Jurkat, Clone E6-1 (cell line): ENCODE data around the gene ZNF436.
"Not testable (repeated sequence)": the region's sequence is repeated elsewhere in the genome, so short reads cannot be mapped to it uniquely, and the experiment has no call there.

Experiments used
- DNase-seq: peaks from one replicate; pipeline ENCODE4 v3.0.0-alpha.2; 2011; ENCODE audit warnings: low read depth, low spot score
- H3K4me3 ChIP-seq: 2 replicates; pipeline ENCODE4 v1.5.1; 2011; ENCODE audit warnings: mild to moderate bottlenecking, low read length, control low read depth, moderate library complexity

ZNF436 gene

DNA sequence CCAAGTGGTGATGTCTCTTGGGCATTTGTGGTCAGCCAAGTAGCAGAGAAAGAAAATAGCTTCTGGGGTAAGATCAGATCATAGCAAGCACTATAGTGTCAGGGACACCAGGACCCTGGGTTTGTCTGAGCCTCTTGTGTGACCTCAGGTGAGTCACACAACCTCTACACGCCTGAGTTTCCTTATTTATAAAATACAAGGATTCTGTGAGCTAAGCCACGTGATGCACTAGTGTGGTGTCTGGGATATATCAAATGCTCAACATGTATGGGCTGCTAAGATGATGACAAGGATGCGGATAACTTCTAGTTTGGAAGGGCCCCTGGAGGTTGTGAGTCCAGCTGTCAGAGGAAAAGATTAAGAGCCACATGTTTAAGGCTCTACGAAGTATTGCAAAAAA, 24.5 kb upstream of the ZNF436 start:
- DNase-seq, result no peak
- H3K4me3 ChIP-seq, result no peak overlapping the region

DNA sequence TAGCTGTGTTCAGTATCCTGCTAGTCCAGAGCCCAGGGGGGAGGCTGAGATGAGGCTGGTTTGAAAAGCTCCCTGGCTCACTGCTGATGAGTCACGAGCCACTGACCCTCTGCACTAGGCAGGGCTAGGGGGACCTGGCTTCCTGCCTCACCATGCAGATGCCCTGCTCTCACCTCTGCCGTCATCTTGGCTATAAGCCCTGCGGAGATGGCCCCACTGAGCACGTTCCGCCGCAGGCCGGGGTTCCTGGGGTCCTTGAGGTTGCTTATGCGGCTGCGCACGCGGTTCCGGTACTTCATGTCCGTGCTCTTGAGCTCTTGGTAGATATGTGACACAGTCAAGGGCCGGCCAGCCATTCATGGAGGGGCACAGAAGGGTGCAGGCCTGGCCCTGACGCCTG, 24.1 kb upstream of the ZNF436 start:
- no peak overlapping the region for H3K4me3 ChIP-seq
- DNase-seq, result no peak

DNA sequence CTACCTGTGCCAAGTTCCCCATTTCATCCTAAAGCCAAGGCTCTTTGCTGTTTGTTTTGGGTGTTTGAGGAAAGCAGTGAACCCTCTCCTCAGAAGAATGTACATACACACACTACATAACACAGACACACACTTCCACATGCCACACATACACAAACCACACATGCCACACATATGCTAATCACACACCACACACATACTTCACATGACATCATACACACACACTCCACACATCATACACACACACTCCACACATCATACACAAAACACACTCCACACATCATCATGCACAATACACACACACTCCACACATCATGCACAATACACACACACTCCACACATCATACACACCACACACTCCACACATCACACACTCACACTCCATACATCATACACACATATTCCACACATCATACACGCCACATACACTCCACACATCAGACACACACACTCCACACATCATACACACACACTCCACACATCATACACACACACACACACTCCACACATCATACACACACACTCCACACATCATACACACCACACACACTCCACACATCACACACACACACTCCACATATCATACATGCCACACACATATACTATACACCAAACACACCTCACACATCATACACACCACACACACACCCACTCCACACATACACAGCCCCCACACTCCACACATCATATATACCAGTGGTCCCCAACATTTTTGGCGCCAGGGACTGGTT, 22.7 kb upstream of the ZNF436 start:
- DNase-seq, result no peak
- H3K4me3 ChIP-seq, result no peak overlapping the region

DNA sequence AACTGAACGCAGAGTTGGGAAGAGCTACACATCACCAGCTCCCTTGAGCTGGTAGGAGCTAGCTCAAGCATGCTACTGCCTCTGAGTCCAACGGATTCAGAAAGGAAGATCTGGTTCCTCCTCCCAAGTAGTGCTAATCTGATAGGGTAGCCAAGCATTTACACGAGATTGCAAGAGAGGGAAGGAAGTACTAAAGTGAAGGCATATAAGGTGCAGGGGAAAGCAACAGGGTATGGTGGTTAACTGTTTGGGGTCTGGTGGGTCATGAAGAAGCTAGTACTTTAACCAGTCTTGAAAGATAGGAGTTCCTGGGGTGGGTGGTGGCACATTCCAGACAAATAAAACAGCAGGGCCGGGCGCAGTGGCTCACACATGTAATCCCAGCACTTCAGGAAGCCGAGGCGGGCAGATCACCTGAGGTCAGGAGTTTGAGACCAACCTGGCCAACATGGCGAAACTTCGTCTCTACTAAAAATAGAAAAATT, 20.2 kb upstream of the ZNF436 start:
- no peak overlapping the region for H3K4me3 ChIP-seq
- no peak for DNase-seq

DNA sequence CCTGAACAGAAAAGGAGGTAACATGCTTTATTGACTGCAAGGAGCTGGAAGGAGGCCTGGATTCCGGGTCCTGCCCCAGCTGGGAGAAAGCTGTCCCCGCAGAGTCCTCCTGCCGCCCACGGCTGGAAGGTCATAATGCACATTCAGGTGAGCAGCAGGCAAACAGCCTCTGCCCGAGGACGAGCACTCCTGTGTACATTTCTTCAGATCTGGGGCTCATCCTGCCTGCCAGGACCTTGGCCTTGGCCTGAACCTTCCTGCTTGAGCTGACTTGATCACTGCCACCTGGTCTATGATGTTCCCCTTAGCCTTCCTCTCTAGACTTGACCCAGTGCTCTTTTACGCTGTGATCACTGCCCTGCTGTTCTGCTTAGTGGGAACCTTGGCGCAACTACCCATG, 17.9 kb upstream of the ZNF436 start:
- no peak overlapping the region for H3K4me3 ChIP-seq
- no peak for DNase-seq

DNA sequence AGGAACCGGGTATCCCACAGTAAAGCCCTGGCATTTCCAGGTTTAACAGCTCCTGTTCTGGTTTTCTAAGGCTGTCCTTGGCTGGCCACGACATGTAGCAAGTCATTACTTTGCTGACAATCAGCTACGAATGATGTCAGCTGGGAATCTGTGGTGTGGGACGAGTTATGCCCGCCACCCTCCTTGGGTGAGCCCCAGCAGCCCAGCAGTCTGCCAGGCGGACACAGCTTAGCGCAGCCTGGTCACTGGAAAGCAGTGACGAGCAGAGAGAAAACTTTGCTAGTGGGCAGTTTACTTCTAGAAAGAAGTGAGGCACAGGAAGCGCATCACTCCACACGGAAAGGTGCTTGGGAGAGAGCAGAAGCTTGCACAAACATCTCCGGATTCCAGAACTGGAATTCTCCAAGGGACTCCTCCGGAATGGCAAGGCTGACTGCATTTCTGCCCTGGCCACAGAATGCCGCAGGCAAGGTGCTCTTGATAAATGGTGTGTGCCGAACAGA, 15.5 kb upstream of the ZNF436 start:
- no peak overlapping the region for H3K4me3 ChIP-seq
- DNase-seq, result no peak

DNA sequence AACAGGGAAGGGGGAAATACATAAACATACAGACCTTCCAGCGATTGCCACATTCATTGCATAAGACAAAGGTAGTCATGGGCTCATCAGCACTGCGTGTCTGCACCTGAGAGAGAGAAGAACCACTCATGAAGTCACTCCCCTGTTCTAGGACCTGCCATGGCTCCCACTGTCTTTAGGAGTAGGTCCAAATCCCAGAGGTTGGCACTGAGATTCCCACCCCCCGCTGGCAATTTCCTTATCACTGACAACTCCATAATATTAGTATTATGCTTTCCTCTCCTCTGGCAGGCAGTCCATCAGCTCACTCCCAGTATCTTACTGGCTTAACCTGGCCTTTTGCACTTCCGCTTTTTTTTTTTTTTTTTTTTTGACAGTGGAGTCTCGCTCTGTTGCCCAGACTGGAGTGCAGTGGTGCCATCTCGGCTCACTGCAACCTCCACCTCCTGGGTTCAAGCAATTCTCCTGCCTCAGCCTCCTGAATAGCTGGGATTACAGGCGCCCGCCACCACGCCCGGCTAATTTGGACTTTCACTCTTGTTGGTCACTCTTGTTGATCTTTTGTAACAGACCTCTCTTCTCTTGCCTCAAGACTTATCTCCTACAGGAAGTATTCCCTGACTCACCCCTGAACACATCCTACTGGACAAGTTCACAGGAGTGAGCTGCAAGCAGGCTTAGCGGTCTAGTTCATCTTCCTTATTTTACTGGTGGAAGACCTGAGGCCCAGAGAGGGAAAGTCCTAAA, 14.8 kb upstream of the ZNF436 start:
- H3K4me3 ChIP-seq, result no peak overlapping the region
- DNase-seq, result no peak

DNA sequence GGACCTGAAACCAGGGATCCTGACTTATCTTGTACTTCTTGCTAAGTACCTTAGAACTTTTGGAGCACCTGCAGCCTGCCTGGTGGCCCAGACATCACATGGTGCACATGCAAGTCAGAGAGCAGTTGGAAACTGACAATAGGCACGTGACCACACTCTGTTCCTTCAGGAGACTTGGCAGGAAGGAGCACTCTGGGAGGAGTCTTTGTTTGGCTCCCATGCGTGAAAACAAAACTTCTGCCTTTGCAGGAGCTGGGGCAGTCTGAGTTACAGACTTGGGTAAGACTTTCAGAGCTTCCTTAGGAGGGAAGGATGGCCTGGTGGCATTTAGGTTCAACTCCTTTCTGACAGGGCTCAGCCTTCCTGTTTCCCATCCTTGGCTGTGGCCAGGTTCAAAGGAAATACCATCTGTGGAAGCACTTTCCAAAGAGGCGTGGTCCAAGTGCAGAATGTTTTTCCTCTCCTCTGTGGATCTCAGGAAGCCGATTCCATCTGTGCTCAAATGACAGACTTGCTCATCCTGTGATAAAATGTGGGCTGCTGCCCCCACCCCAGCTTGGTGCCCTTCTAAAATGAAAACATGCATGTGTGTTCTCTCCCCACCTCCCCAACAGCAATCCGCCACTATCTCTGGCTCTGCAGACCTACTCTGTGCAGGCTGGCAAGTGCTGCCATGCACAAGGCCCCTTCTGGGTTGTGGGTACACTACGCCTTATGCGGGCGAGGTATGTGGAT, 14.1 kb upstream of the ZNF436 start:
- no peak for DNase-seq
- no peak overlapping the region for H3K4me3 ChIP-seq

DNA sequence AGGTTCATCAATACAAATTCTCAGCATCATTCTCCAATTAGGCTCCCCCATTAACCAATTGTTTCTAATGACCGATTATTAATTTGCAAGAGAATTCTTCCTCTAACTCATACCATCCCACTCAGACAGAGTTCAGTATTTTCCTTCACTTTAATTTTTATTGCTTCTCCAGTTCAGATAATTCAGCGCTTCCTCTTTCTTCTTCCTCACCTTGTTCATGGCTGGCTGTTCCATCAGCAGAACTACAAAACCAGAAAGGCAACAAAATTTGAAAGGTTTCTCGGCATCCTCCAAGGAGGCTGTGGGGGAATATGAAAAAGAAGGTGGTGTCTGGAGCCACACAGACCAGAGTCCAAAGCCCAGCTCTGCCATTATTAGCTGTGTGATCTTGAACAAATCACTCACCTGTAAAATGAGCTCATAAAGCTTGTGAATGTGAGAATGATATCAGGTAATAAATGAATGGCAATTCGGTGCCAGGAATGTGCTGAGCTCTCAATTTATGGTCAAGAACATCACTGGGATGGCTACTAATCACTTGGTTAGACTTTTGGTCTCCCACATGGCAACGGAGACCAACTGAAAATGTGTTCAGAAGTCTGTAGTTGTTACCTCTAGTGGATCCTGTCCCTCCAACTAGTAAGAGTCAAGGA, 11.7 kb upstream of the ZNF436 start:
- no peak overlapping the region for H3K4me3 ChIP-seq
- no peak for DNase-seq

DNA sequence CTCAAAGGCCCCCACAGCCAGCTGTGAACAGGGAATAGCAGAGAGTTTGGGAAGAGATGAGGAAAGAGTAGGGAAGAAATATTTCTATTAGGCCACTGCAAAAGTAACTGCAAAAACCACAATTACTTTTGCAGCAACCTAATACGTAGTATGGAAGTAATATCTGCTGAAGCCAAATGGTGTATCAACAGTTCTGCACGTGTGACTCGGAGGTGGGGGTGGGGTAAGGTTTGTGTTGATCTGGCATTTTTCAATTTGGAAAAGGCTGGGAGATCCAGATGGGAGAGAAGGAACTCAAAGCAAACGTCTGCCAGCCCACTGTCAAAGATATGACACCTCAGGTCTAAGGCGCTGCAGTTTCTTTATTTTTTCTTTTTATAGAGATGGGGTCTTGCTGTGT, 11.1 kb upstream of the ZNF436 start:
- no peak overlapping the region for H3K4me3 ChIP-seq

DNA sequence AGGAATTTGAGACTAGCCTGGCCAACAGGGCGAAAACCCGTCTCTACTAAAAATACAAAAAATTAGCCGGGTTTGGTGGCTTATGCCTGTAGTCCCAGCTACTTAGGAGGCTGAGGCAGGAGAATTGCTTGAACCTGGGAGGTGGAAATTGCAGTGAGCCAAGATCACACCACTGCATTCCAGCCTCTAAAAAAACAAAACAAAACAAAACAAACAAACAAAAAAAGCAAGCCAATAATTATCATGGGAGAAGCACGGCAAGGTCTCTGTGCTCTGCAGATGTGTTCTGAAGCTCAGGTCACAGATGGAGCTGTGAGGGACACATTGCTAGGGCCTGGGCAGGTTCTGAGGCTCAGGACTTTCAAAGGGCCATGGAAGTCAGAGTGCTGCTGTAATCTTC, 10.6 kb upstream of the ZNF436 start:
- DNase-seq, H3K4me3 ChIP-seq: not testable (repeated sequence)

More for the DNA sequence above, 11.1 kb upstream of the ZNF436 start:
- DNase-seq, result no peak

DNA sequence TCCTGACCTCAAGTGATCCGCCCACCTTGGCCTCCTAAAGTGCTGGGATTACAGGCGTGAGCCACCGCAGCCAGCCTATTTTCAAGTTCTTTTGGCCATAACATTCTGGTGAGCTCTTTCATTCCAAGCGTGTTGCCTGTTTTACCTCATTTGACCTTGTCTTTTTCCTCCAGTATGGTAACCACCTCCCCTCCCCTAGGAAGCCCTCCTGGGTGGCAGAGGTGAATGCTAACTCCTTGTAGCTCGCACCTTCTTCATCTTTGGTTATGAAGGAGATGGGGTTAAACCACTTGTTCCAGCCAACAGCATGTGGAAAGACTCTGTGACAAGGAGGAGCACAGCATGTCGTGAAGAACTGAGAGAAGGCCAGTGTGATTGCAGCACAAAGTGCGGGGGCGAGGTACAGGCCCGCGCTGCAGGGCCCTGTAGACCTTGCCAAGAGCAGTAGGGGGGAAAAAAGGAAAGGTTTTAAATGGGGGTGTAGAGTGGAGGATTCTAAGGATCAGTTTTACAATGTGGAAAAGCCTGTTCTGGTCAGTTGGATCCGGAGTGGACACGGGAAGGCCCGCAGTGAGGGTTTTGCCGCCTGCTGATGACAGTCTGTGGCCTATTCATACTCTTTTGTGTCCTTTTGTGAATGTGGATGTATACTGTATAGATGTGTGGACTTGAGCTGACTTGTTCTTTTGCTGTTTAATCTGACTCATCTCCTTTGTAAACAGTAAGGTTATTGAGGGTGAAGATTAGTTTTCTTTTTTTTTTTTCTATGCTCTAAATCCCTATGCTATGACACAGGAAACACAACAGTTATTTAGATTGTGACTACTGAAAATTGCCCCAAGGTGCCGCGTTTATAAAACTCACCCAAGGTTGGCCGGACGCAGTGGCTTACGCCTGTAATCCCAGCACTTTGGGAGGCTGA, 7.5 kb upstream of the ZNF436 start:
- DNase-seq, result no peak
- no peak overlapping the region for H3K4me3 ChIP-seq

DNA sequence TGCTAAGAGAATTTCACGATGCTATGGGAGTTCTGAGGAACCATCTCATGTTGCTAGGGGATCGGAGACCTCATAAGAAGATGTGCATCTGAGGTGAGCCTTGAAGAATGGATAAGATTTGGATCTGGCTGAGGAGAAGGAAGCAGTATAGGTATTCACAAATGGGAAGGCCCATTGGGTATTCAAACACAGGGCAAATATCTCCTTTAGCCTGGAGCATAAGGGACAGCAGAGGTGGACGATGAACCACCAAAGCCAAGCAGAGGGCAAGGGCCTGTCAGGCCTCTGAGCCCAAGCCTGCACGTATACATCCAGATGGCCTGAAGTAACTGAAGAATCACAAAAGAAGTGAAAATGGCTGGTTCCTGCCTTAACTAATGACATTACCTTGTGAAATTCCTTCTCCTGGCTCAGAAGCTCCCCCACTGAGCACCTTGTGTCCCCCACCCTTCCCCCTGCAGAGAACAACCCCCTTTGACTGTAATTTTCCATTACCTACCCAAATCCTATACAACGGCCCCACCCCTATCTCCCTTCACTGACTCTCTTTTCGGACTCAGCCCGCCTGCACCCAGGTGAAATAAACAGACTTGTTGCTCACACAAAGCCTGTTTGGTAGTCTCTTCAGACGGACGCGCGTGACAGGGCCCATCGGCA, 4.6 kb upstream of the ZNF436 start:
- DNase-seq, H3K4me3 ChIP-seq: not testable (repeated sequence)

DNA sequence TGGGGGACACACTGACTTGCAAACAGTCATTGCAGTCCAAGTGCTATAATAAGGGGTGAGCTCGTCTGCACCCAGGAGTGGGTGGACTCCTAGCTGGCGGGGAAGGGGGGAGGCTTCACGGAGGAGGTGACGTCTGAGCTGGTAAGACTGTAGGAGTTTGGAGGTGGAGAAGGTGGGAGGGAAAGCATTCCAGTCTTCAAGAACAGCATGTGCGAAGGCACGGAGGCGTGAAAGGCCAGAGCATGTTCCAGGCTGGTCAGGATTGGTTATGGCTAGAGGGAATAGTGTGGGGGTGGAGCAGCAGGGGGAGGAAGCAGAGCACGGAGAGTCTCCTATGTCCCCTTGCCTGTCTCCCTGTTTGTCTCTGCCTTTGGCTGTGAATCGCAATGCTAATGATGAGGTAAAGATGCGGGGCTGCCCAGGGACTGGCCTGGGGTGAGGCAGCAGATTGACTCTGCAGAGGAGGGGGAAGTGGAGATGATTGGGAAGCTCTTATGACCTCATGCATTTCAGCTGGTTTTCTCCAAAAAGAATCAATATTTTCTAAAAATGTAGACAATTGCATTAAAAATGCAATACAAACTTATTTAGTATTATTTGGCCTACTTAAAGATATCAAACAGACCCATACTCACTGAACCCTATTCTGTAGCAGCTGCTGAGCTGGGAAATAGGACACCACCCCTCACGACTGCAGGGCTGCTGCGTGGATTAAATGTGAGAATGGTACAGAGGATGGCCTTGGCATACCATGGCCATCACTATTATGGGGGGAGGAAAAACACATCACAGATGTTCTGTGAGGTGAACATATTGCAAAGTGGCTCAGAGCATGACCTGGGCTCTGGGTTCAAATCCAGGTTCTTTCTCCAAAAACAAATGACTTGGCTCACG, 2.6 kb upstream of the ZNF436 start:
- no peak for DNase-seq
- H3K4me3 ChIP-seq, result no peak overlapping the region

DNA sequence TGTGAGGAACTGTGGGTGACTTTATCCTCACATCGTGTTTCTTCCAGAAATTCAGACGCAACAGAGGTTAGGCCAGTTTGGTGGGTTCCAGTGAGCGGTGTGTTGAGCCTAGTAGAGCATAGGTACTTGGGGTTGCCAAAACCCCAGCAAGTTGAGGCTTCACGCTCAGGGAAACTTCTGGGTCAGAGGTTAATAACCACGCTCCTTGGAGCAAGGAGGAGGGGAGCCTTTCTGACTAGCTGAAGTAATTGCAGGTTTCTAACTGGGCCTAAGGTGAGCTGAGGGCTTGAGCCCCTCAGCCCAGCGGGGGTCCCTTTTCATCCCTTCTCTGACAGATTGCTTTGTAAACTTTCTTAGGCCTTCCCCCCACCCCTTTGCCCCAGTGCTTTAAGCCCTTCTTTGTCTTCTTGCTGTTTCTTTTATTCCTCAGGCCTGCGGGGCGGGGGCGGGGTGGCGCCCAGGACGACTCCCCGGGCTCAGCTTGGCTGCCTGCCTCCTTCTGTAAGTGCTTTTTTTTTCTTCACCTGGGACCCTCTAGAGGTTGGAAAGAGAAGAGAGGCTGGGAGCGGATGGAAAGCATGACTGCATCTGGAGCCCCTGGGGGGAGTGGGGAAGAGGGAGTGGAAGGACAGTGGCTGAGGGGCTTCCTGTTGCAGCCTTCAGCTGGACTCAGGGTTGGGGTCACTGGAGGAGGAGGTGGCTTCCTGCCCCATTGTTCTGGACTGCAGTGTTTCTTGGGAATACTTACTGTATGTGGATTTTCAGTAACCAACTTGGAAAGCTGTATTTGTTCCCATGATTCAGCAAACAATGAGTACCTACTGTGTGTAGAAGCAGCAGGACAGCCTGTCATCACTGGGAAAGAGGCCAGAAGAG, 1.3 kb upstream of the ZNF436 start:
- no peak overlapping the region for H3K4me3 ChIP-seq
- no peak for DNase-seq

DNA sequence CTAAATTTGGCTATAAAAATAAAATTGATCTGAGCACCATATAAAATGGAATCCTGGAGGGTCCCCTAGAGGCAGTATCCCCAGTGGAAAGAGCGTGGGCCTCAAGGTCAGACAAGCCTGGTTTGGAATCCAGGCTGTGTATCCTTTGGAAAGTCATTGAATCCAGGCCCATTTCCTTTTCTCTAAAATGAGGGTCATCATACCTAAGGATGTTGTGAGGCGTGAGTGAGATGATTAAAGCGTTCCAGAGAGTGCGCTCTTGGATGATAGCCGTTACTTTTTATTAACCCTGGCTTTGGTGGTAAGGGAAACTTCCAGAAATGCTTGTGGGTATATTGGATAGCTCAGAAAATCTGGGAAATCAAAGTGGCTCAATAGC, 683 bp upstream of the ZNF436 start:
- H3K4me3 ChIP-seq, result no peak overlapping the region
- no peak for DNase-seq
